ENCODE results near the gene HNRNPAB. TPM values are rescaled to one million over a fixed set of nuclear protein-coding genes. Genes with fewer than 3 reads are reported as not detected.

Gene HNRNPAB
- total RNA-seq, 1 experiment from 2014 or later = 547 TPM

DNA sequence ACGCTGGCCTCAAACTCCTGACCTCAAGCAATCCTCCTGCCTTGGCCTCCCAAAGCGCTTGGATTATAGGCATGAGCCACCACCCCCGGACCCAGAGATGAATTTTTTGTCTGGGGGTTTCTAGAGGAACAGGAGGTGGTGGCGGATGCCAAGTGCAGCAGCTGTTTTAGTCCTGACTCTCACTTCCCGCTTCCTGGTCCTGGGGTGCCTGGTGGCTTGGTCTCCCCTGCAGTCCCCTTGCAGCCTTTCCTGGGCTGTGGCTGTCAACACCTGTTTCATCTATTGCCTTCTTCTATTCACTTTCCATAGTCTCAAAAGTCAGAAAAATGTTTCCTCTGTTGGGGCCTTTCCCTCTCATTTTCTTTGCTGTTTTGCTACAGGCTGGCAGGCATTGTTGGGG, 44.2 kb upstream of the HNRNPAB start:
- TF ChIP-seq, protein P1, sequence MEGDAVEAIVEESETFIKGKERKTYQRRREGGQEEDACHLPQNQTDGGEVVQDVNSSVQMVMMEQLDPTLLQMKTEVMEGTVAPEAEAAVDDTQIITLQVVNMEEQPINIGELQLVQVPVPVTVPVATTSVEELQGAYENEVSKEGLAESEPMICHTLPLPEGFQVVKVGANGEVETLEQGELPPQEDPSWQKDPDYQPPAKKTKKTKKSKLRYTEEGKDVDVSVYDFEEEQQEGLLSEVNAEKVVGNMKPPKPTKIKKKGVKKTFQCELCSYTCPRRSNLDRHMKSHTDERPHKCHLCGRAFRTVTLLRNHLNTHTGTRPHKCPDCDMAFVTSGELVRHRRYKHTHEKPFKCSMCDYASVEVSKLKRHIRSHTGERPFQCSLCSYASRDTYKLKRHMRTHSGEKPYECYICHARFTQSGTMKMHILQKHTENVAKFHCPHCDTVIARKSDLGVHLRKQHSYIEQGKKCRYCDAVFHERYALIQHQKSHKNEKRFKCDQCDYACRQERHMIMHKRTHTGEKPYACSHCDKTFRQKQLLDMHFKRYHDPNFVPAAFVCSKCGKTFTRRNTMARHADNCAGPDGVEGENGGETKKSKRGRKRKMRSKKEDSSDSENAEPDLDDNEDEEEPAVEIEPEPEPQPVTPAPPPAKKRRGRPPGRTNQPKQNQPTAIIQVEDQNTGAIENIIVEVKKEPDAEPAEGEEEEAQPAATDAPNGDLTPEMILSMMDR (conservative IDR thresholded peaks at IDR 0.05) = no peak
- Histone ChIP-seq H4K20me1 (ENCODE audit: control insufficient read depth, insufficient read depth, insufficient read length) (no peaks in the 10 kb centered on the region), H2AFZ (ENCODE audit: low read length) (no peak overlapping the region), H3K79me2 (ENCODE audit: insufficient read depth, low read length) (no peaks in the 10 kb centered on the region), H2BK120ac (ENCODE audit: low read depth, low read length, poor library complexity, severe bottlenecking) (no peak overlapping the region), H2BK15ac (ENCODE audit: low read depth, low read length) (no peak overlapping the region), H3K9ac (ENCODE audit: extremely low read depth, insufficient read length, low read length) (no peak overlapping the region), H3K9me3 (ENCODE audit: control insufficient read depth, low read depth, low read length) (no peaks in the 10 kb centered on the region), H3K4me2 (ENCODE audit: insufficient read depth, insufficient read length, low read length) (no peak overlapping the region), H3K4ac (ENCODE audit: low read depth, low read length) (no peak overlapping the region), H2BK5ac (ENCODE audit: insufficient read length, low read length) (no peak overlapping the region), H3K27me3 (ENCODE audit: insufficient read depth, low read length) (no peaks in the 10 kb centered on the region; the same call in 1 of the 2 replicates), H3K56ac (ENCODE audit: insufficient read length, low read depth, low read length) (no peak overlapping the region), H3K23ac (ENCODE audit: insufficient read length, low read depth, low read length) (no peak overlapping the region), H3K4me1 (ENCODE audit: insufficient read depth, low read length) (no peaks in the 10 kb centered on the region), H2BK20ac (ENCODE audit: low read depth, low read length, poor library complexity, severe bottlenecking) (no peak overlapping the region), H3K27ac (ENCODE audit: insufficient read length, low read depth, low read length) (no peak overlapping the region), H2AK5ac (ENCODE audit: insufficient read length, low read length) (no peak overlapping the region), H2BK12ac (ENCODE audit: insufficient read length, low read depth, low read length) (no peak overlapping the region), H4K8ac (replicated peaks; ENCODE audit: insufficient read length, low read depth, low read length) (no peak overlapping the region), H3T11ph (ENCODE audit: low read length) (no peak overlapping the region), H3K23me2 (ENCODE audit: insufficient read length, low read depth, low read length, poor library complexity, severe bottlenecking) (peaks cover 3% of the 10 kb centered on the region), H4K91ac (ENCODE audit: insufficient read length, low read depth, low read length) (no peak overlapping the region), H4K5ac (ENCODE audit: insufficient read length, low read depth, low read length) (no peak overlapping the region), H3K18ac (ENCODE audit: insufficient read length, low read depth, low read length) (no peak overlapping the region), H3K79me1 (ENCODE audit: insufficient read depth, low read depth, low read length, poor library complexity, severe bottlenecking) (no peaks in the 10 kb centered on the region), H3K14ac (ENCODE audit: insufficient read depth, low read length) (no peak overlapping the region)
- H3K36me3 Mint-ChIP-seq (ENCODE audit: insufficient read depth in 1 of 3, low read depth in 3 of 3) = no peaks in the 10 kb centered on the region
- WGBS (ENCODE audit: extremely low coverage, insufficient read length, low lambda C conversion rate) = no CpG with 5 or more reads among the region's 5 CpGs
- H3K4me1 Mint-ChIP-seq = peaks cover 11% of the 10 kb centered on the region in 2 experiments
- no peaks in the 10 kb centered on the region for H3K9me3 Mint-ChIP-seq
- H3K27me3 Mint-ChIP-seq (ENCODE audit: low read depth) = peaks cover 32% of the 10 kb centered on the region
- no peak overlapping the region for H3K4me3 Mint-ChIP-seq
- no peak for DNase-seq
- H3K27ac Mint-ChIP-seq = no peak overlapping the region
